Measurements from ENCODE around the gene SLC49A3.

GRCh38 chr4:658681-659667 lies 30.0 kb downstream of the SLC49A3 start:
- no peak for TF ChIP-seq CTCF (IDR thresholded peaks at IDR 0.05; ENCODE audit: poor library complexity)
- no peak for TF ChIP-seq EZH2phosphoT487 (IDR thresholded peaks at IDR 0.05; ENCODE audit: low read depth, severe bottlenecking, unreplicated experiment)
